ENCODE results near the gene RAB17. TPM values are rescaled to one million over a fixed set of nuclear protein-coding genes. Genes with fewer than 3 reads are reported as not detected.

RAB17 gene
- total and polyA plus RNA-seq, 2 donors from 2014 or later: 59.1 to 151 TPM

DNA sequence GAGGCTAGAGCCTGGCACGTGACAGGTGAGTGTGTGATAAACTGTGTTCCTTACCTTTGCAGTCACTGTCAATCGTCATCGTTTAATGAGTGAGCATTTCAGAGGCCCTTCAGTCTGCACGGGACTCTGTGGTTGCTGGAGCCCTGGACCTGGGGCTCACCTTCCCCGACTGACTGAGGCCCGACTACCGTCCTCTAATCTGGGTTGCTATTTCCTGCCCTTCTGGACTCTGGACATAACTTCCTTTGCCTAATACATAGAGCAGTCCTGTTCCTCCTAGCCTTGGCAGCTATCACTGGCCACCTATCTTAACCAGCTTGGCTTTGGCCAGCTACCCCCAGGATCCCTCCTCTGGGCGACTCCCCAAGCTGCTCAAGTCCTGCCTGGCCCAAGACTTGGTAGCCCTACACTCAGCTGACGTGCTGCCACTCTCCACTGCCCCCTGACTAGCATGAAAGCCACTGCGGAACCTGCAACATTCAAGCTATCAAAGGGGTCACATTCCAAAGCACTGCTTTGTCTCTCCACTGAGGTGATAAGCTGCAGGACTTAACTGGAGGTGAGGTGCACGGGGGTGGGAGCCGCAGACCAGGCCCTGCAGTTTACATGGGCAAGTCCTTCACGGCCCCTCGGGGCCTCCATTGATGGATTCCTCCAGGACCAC is 11.1 kb upstream of the RAB17 start:
- Histone ChIP-seq H3K27me3 (ENCODE audit: control insufficient read depth, insufficient read depth, low read length) (no peaks in the 10 kb centered on the region), H3K9ac (ENCODE audit: low read length in 3 of 3) (no peak overlapping the region), H3K36me3 (ENCODE audit: control insufficient read depth in 2 of 3, insufficient read depth in 3 of 3, low read length in 3 of 3) (no peaks in the 10 kb centered on the region), H3K4me1 (ENCODE audit: control insufficient read depth in 2 of 3, insufficient read depth in 2 of 3, low read depth in 1 of 3, low read length in 3 of 3) (peaks cover 0 to 6% (median 6%) of the 10 kb centered on the region in 3 donors), H3K4me3 (ENCODE audit: low read length in 3 of 3) (no peak overlapping the region), H3K9me3 (ENCODE audit: control insufficient read depth in 2 of 3, insufficient read depth in 1 of 3, low read length in 3 of 3) (no peaks in the 10 kb centered on the region), H3K27ac (ENCODE audit: low read depth in 2 of 2, low read length in 2 of 2) (no peak overlapping the region)
- TF ChIP-seq, protein P1, sequence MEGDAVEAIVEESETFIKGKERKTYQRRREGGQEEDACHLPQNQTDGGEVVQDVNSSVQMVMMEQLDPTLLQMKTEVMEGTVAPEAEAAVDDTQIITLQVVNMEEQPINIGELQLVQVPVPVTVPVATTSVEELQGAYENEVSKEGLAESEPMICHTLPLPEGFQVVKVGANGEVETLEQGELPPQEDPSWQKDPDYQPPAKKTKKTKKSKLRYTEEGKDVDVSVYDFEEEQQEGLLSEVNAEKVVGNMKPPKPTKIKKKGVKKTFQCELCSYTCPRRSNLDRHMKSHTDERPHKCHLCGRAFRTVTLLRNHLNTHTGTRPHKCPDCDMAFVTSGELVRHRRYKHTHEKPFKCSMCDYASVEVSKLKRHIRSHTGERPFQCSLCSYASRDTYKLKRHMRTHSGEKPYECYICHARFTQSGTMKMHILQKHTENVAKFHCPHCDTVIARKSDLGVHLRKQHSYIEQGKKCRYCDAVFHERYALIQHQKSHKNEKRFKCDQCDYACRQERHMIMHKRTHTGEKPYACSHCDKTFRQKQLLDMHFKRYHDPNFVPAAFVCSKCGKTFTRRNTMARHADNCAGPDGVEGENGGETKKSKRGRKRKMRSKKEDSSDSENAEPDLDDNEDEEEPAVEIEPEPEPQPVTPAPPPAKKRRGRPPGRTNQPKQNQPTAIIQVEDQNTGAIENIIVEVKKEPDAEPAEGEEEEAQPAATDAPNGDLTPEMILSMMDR (IDR thresholded peaks at IDR 0.05; ENCODE audit: borderline replicate concordance, extremely low read depth, insufficient read depth): no peak
- intact Hi-C loops (cut with DNase I): no loop called here
- peak in 1 of 5 donors; percentile 39 for DNase-seq
- no peak for FAIRE-seq

- Histone ChIP-seq H3K9me3 (ENCODE audit: control insufficient read depth in 2 of 3, insufficient read depth in 1 of 3, low read length in 3 of 3) (no peaks in the 10 kb centered on the region), H3K9ac (ENCODE audit: low read length in 3 of 3) (peak overlapping the region in 2 of 3 donors; percentile 63 to 67), H3K27me3 (ENCODE audit: control insufficient read depth, insufficient read depth, low read length) (no peaks in the 10 kb centered on the region), H3K27ac (ENCODE audit: low read depth in 2 of 2, low read length in 2 of 2) (peak overlapping the region; percentile 68 to 71), H3K36me3 (ENCODE audit: control insufficient read depth in 2 of 3, insufficient read depth in 3 of 3, low read length in 3 of 3) (no peaks in the 10 kb centered on the region), H3K4me1 (ENCODE audit: control insufficient read depth in 2 of 3, insufficient read depth in 2 of 3, low read depth in 1 of 3, low read length in 3 of 3) (peaks cover 0 to 6% (median 6%) of the 10 kb centered on the region in 3 donors), H3K4me3 (ENCODE audit: low read length in 3 of 3) (peak overlapping the region in 2 of 3 donors; percentile 4 to 39)
- DNase-seq (peak; percentile 35 to 85 (median 50)), FAIRE-seq (no peak)
- intact Hi-C loops (cut with DNase I): no loop called here
- TF ChIP-seq, protein P1 (IDR thresholded peaks at IDR 0.05; ENCODE audit: borderline replicate concordance, extremely low read depth, insufficient read depth): no peak
Measured at GRCh38 chr2:237600205-237600846, 9.8 kb upstream of the RAB17 start.

DNA sequence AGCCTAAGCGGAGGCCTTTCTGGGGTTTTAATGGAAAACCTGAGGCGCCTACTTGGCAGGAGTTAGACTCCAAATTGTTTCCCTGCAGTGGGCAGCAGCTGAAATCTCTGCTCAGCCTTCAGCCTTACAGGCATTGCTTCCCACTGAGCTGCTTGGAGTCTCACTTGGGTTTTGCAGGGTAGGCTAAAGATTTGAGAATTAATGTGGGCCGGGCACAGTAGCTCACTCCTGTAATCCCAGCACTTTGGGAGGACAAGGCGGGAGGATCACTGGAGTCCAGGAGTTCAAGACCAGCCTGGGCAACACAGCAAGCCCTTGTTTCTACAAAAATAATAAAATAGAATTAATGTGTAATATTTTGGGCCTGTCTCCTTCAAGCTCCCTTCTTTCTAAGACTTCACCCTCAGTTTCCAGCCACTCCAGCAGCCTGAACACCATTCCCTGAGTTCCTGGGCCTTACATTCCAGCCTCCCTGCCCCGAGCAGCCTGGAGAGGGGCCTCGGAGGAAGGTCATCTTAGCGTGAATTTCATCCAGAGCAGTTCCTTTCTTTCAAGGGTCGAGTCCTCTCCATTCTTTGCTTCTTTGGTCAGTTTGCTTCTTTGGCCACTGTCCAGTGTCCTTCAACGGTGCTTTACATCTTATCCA is 9.1 kb upstream of the RAB17 start:
- H3K4me3 ChIP-seq (ENCODE audit: low read length in 3 of 3): peak overlapping the region in 2 of 3 donors; percentile 4 to 39

More for the DNA sequence above, 9.1 kb upstream of the RAB17 start:
- peak overlapping the region in 2 of 3 donors; percentile 20 to 63 for H3K9ac ChIP-seq (ENCODE audit: low read length in 3 of 3)
- intact Hi-C loops (cut with DNase I): no loop called here
- H3K27ac ChIP-seq (ENCODE audit: low read depth in 2 of 2, low read length in 2 of 2): peak overlapping the region; percentile 68 to 71
- no peaks in the 10 kb centered on the region for H3K27me3 ChIP-seq (ENCODE audit: control insufficient read depth, insufficient read depth, low read length)
- TF ChIP-seq, protein P1 (IDR thresholded peaks at IDR 0.05; ENCODE audit: borderline replicate concordance, extremely low read depth, insufficient read depth): no peak
- no peaks in the 10 kb centered on the region for H3K36me3 ChIP-seq (ENCODE audit: control insufficient read depth in 2 of 3, insufficient read depth in 3 of 3, low read length in 3 of 3)
- DNase-seq (no peak), FAIRE-seq (no peak)
- H3K9me3 ChIP-seq (ENCODE audit: control insufficient read depth in 2 of 3, insufficient read depth in 1 of 3, low read length in 3 of 3): no peaks in the 10 kb centered on the region
- H3K4me1 ChIP-seq (ENCODE audit: control insufficient read depth in 2 of 3, insufficient read depth in 2 of 3, low read depth in 1 of 3, low read length in 3 of 3): peaks cover 0 to 9% (median 6%) of the 10 kb centered on the region in 3 donors

Measured in kidney (tissue), 14 donors.